ENCODE measurements around the gene SDK1. TPM values are rescaled to one million over a fixed set of nuclear protein-coding genes. Genes with fewer than 3 reads are reported as not detected.

SDK1 gene
- total and polyA plus RNA-seq, 2 of the 8 experiments (the other 6 are each of a cell fraction or from before 2014, with no cell fraction given): 3.3 to 7.2 TPM

DNA sequence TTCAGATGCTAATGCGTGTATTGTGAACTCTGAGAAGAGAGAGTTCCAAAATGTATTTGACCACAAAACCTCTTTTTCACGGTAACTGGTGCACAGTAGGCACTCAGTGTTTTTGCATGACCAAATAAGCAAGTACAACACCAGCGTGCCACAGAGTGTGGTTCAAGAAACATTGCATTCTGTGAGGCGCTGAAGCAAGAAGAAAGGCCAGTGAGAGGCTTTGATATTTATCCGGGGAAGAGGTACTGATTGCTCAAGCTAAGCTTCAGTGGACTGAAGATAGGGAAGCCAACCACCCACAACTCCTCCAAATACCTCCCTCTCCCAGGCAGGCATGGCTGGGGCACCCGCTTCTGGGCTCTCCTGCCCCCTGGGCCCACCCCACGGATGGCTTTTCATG is 611.2 kb downstream of the SDK1 start (continued):
- TF ChIP-seq, protein P1, sequence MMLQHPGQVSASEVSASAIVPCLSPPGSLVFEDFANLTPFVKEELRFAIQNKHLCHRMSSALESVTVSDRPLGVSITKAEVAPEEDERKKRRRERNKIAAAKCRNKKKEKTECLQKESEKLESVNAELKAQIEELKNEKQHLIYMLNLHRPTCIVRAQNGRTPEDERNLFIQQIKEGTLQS (IDR thresholded peaks at IDR 0.05; ENCODE audit: insufficient read depth, low read depth, low read length): no peak
- no peak for TF ChIP-seq POLR2AphosphoS5 (IDR thresholded peaks at IDR 0.05; ENCODE audit: low read depth, low read length)
- no peak for TF ChIP-seq GABPA (IDR thresholded peaks at IDR 0.05; ENCODE audit: borderline replicate concordance, insufficient read depth, low read length)
- no peak for TF ChIP-seq POLR2A (IDR thresholded peaks at IDR 0.05; ENCODE audit: control extremely low read depth in 1 of 2, low read depth in 2 of 2, low read length in 2 of 2)
- no peak for TF ChIP-seq NANOG (IDR thresholded peaks at IDR 0.05; ENCODE audit: insufficient read depth, low read depth, low read length, poor library complexity, severe bottlenecking)
- no peak for TF ChIP-seq SAP30 (IDR thresholded peaks at IDR 0.05; ENCODE audit: insufficient read depth, insufficient replicate concordance, low read length)
